Superior temporal gyrus (tissue), 1 donor: Measurements from ENCODE around the gene DLGAP3.

Experiments used
- DNase-seq: peaks from one replicate; pipeline ENCODE4 v3.0.0-alpha.2; 2016; ENCODE audit errors: extremely low spot score

The DLGAP3 gene

DNA sequence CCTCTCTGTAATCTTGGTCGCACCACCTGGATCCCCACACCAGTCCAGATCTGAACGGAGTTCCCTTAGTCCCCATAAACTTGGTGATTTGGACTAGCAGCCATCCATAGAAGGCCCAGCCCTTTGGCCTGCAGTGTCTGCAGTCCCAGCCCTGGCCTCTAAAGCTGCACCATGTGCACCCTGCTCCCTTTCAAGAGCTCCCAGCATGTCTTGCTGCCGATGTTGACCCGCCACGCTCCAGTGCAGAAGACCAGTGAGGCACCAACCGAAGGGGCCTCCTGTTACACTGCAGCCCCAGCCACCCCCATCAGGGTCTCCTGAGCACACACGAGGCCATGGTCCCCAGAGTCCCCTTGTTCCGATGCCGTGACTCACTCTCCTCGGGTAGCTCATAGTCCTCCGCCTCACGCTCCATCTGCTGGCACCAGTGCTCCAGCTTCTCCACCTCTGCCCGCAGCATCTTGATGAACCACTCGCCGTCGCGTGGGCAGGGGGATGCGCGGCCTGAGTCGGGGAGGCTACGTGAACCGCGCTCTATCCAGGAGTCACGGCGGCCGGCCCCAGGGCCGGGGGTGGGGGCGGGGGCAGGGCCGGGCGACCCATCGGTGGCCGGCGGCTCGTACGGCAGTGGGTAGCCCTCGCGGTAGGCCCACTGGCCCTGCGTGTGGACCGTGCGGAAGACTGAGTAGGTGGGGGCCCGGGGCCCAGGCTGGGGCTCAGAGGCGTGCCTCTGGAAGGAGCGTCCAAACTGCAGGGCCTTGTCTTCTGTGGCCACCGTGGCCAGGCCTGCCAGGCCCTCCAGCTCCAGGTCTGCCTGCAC lies 61.0 kb downstream of the DLGAP3 start:
- DNase-seq = no peak

DNA sequence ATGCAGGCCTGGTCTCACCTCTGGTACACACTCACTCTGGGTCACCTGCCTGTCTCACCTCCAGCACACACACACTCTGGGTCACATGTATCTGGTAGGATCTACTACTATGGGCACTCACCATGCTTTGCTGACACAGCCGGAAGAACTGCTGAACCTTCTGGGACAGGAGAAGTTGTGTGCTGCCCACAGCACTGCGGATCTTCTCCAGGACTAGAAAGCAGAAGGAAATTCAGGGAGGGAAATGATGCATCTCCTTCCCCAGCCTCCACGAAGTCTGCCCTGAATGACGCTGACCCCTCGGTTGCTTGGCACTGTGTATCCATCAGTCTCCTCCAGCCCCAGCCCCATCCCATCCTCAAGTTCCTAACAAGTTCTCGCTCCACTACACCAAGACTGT lies 62.0 kb downstream of the DLGAP3 start:
- no peak for DNase-seq

DNA sequence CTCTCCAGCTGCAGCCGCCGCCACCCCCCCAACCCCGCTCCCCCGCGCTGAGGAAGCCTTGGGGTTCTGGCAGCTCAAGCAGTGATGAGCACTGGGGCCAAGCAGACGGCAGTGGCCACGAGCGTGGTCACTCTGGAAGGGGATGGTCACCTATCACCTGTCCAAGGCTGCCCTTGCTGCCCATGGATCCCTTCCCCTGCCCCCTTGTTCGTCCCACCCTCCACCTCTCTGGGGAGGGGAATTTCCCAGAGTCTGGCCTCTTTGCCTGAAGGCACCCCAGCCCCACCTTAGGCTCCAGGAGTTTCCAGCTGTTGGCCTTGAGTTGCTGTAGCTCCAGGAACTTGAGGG lies 62.7 kb downstream of the DLGAP3 start:
- DNase-seq = no peak

DNA sequence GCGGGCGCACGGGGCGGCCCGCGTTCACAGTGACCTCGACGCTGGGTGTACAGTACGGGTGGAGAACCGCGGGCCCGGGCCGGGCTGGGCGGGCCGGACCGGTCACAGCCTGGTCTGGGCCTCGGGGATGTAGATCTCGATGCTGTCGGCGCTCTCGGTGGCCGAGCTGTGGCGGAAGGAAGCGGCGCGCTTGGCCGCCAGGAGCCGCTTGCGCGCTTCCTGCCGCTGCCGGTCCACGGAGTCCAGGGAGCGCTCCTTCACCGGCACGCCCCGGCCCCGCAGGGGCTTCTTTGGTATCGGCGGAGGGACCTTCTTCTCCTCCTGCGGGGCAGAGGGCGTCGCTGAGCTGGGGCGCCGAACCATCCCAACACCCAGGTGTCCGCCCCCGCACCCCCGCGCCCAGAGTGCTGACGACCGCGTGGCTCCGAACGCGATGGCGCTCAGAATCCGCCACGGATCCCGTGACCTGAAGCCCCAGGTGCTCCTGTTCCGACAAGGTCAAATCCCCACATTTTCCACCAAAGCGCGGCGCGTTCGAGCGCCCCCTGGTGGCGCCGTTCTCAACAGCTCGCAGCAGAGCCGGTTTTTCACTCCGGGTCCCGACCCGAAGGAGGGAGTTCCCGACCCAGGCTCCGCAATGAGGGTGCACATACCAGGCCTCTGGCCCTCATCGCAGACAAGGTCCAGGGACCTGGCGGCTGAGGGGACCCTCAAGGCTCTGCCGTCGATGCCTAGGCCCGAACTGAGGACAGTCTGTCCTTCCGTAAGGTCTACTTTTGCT lies 63.3 kb downstream of the DLGAP3 start:
- DNase-seq = peak; percentile 80

DNA sequence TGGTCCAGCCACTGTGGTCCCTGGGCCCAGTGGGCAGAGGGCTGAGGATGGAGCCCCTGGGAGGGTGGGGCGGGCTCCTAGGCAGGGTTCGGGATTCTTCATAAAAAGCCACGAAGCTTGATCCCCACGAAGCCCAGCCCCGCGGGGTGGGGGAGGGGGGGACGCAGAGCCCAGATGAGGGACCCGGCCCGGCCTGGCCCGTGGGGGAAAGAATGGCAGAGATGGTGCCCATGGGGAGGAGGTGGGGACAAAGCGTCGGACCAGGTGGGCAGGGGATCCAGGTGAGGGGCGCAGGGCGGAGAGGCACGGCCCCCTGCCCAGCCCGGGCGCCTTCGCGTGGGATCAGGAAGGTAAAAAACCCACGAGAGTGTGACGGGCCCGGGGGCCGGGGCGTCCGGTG lies 63.9 kb downstream of the DLGAP3 start:
- no peak for DNase-seq

DNA sequence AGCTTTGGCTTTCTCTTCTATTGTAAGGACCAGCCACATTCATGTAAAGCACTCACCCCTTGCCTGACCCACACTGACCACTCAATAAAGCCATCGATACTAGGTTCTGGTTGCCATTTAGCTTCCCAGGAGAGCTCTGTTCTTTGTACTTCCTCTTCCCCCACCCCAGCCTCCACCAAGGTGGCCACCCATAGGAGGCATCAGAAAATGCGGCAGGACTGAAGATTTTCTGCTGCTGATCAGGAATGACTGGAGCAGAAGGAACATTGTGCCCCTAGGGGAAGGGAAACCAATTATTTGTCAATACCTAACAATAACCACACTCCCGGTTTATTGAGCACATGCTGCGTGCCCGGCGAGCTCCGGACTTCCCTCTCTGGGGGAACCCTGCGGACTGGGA lies 64.7 kb downstream of the DLGAP3 start:
- DNase-seq = no peak

DNA sequence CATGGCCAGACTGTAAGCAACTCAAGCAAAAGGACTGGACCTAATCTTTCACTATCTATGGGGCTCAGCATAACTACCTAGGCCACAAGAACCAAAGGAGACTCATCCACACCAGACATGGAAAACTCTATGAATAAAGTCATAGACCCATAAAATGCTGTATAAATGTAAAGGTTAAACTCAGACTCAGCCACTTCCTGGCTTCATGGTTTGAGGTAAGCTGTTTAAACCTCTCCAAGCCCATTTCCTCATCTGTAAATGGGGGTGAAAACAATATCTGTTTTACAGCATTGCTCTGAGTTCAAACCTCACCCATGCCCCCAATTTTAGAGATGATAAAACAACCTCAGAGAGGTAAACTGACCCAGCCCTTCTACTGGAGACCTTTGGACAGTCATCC lies 65.9 kb downstream of the DLGAP3 start:
- DNase-seq = no peak

DNA sequence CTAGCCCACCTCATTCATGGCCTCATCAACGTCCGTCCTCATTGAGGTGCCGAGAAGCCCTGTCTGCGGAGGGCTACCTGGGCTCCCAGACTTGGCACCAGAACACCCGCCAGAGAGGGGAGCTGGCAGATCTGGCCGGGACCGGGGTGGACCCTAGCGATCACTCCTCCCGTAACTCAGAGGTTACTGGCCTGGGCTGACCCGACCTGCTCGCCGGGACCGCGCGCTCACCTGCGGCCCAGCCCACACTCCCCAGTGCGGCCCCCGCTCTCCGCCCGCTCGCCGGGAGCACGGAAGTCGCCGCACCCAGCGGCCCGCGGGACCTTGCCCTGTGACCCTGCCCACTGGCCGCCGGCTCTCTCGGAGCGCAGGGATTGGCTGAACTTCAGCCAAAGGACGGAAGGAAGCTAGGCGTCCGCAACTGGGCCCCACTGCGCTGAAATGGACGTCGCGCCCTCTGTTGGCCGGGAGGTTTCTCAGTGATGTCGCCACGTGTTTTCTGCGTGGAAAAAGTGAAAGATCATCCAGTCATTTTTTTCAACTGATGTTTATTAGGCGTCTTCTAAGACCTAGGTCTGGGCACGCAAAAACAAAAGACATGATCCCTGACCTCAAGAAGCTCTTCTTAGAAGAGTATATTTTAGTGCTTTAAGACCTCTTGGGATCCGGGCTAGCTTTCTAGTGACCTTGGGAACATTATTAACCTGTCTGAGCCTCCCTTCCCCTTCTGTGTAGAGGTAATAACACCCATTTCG lies 69.8 kb downstream of the DLGAP3 start, which contains the start of gene SMIM12:
TSS of gene SMIM12 (minus strand) at position 304 of the 755 bp plus-strand sequence. CDS start 3,772 bp downstream, outside the sequence.
- peak; percentile 96 for DNase-seq

DNA sequence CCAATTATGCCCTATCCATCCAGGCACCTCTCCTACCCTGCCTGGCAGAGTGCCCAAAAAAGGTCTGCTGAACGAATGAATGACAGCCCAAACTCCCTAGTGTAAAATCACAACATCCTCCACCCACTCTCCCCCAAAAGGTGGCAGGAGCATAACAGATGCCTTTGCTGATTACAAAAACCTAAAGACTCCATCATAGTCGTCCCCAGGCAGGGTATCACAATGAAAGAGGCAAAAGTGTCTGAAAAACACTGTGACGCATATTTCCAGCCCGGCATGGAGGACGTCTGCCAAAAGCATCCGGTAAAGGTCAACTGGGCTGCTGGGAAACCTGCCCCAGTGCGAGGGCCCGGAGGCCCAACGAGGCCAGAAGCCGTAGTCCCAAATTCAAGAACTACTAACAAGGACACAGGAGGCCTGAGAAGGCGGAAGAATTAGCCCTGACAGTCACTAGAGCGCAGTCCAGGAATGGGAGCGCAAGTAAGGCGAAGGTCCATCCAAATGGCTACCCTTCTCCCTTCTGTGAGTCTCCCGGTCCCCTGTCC lies 70.5 kb downstream of the DLGAP3 start:
- no peak for DNase-seq

DNA sequence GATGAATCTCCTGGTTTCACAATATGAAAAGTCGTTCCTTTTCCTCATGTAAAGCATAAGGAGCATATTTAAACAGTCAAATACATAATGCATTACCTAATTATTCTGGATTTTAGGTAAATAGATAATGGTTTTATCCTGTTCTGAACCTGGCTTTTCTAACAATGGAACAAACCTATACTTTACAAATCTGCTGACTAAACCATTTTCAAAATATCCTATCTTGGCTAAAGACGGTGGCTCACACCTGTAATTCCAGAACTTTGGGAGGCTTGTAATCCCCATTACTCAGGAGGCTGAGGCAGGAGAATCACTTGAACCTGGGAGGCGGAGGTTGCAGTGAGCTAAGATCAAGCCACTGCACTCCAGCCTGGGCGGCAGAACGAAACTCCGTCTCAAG lies 72.8 kb downstream of the DLGAP3 start:
- no peak for DNase-seq

DNA sequence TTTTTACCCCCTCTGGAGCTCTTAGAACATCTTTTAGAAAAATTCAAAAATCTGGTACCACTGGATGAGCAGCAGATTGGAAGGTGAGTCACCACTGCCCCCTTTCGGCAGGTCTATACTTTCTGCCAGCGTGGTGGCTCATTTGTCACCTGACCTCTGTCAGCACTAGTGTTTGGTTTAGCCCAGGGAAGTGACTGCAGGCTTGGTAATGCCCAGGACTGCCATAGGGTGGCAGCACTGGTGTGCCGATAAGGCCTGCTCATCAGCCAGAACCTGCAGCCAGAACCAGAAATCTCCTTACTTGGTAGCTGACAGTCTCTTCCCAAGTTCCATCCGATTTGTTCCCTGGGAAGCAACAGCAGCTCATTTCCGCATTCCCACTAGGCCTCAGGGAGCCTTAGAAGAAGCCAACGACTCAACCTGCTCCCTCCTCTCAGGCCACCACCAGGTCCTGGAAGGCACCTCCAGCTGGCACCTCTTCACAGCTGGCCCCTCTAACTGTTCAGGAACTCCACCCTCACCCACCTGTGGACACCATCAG lies 76.7 kb downstream of the DLGAP3 start:
- DNase-seq = peak; percentile 96

DNA sequence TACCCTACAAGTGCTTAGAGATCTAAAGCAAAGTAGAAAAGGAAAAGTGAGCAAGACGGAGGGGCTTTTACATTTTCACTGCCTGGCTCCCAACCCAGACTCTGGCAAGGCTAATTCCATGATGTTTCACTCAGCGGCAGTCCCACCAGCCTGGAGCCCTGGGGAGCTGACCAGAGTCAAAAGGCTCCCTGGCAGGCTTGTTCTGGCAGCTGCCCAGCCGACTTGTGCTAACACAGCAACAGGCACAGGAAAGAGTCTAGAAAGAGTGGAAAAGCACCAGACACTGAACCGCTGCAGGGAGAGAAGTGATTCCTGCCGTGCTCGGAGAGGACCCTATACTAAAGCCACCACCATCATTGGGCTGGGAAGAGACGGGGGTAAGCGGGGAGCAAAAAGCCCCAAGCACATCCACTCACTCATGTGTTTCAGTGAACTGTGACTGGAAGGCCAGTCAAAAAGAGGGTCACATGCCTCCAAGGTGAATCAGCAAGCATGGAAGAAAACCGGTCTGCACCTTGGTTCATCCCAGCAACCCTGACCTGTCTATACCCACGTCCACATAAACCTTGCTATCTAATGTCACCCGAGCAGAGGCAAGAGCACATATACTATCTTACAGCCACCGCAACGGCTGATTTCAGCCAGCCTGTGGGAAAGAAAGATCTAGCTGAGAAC lies 77.9 kb downstream of the DLGAP3 start:
- no peak for DNase-seq

DNA sequence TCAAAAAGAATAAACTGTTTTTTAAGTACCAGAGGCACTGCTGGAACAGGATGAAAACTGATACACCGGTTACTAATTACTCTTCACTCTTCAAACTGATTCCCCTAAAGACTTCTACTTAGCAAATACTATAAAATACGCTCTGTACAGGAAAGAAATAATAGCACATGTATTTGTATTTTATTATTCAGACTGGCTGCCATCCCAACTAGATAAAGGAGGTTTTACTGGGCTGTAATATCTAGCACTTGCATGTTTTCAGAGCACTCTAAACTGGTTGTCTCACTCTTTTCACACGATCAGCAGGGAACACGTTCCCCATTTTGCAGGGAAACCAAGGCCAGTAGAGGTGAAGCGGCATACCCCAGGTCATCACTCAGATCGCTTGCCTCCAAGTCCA lies 79.1 kb downstream of the DLGAP3 start:
- DNase-seq = no peak

DNA sequence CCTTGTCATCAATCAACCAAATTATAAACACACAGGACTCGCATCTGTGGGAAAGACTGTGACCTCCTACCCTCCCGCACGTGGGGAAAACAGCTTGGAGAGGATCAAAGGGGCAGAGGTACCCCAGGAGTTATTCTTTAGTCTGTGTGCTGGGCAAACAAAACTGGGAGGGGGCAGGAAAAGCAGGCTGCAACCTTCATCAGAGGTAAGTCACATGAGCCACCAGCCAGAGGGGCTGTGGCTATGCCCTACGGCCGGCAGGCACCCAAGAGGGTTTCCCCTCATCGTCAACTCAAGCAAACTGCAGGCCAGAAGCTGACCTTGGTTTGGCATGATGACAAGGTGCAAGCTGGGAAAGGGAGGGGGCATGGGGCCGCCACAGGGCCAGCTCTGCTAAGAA lies 82.4 kb downstream of the DLGAP3 start:
- no peak for DNase-seq

DNA sequence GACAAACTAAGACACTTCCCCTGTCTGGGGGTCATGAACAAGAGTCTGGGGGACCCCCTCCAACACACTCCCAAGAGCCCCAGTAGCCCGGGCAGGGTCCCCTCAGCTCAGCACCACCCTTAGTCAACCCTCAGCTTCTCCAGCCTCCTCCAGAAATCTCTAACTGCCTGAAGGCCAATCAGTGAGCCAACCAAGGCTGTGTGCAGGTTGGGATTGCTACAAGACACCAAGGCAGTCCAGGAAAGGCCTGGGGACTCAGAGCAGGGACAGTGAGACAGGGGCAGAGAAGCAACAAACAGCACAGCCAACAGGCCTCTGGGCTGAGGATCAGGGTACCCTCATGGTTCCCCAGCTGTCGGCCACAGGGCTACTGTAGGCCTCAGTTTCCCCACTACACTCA lies 83.2 kb downstream of the DLGAP3 start:
- no peak for DNase-seq

DNA sequence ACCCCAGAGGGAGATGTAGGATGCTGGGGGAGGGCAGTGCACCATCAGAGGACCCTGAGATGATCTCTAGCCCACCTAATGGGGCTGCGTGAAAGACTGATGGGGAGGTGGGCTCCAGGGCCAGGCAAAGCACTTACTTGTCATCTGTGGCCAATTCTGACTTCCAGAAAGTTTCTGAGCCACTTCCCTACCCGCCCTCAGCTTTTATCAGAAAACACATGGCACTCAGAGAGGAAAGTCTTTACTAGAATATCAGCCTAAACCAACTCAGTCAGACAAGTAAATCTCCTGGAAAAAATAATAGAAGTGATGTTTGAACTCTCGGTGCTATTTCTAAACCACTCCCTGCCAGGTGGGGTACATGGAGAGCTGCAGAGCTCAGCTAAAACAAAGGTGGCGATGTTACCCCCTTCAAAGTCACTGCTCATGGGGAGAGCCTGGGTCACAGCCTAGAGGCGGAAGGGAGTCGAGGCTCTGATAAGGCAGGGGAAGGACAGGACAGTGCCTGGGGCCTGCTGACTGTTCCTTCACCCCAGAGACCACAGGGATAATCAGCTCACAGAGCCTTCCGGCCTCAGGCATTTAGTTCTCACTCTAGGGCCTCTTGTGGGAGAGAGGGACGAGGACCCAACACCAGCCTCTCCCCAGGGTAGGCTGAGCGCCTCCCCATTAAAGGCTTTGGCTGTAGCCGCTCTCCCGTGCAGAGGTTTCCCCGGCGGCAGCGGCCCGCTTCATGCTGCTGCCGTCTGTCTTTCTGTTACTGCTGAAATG lies 84.1 kb downstream of the DLGAP3 start:
- DNase-seq = no peak

DNA sequence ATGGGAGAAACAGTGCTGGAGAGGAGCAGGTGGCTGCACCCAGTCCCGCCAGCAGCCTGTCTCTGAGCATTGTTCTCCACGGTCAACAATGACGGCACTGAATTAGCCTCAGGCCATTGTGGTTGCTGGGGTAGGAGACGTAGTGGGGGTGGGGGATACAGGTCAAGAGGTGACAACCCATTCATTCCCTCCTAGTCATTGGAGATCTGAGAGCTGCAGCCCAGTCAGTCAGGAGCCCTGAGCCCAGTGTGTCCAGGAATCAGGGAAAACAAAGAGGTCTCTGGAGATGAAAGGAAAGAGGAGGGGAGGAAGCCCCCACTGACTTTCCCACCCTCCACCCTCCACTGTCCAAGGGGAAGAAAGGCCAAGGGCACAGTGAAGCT lies 85.2 kb downstream of the DLGAP3 start:
- peak; percentile 53 for DNase-seq

DNA sequence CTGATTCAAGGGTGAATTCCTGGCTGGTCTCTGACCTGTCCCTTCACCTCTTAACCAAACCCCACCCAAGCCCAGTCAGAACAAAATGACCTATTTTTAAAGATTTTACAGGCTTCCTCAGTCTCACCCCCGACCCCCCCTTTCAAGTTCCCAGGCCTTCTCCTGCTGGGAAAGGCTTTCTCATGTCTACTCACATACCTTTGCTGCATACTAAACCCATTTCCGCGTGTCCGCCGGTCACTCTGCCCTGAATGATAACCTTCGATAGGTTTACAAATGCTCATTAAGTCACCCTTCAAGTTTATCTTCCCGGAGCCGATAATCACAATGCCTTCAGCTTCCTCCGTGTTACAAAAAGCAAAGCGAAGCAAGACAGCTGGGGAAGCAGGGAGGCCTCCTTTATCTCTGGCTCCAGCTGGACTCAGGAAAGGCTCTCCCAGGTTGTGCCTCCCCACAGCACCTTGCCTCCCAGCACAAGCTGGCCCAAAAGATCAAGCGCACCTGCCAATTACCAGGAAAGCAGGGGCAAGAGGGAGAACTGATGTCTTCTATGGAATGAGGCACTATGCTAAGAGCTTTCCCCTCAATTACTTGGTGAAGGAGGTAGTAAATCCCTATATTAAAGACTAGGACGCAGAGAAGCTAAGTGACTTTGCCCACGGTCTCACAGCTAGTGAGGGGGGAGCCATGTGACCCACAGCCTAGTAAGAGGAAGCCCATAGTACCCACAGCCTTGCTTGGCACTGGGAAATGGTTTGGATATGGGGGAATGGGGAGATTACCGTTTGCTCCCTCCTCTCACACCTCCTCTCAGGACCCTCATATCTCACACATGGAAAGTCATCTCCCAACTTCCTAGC lies 85.8 kb downstream of the DLGAP3 start:
- no peak for DNase-seq

DNA sequence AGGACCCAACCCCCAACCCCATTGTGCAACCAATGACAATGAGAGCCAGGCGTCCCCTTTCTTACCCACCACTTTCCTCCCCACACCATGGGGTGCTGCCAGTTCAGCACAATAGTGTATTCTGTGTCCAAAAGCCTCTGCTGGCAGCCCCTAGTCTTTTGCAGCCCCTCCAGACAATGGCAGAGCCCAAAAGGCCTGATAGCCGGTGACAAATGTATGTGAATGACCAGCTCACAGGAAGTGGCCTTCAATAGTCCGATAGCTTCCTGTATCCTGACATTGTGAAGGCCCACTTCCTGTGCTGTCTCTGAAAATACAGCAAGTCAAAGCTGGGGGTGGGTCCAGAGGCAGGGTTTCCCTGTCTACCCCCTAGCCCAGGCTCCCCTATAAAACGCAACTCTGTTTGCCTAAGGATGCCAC lies 86.5 kb downstream of the DLGAP3 start:
- no peak for DNase-seq

DNA sequence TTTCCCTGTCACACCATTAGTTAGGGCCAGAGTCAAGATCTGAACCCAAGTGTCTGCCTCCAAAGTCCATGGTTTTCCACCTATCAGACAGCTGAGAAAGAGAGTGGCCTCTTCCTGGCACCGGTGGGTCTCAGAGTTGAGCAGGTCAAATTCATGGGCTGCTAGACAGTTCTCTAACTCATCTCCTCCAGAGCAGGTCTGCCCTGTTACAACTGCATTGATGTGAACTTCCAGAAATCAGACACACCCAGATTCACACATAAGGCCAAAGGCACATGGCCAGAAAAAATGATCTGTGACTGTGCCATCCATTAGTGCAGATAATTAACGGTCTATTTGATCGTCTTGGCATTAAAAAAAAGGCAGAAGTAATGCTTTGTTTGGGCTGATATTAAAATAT lies 87.4 kb downstream of the DLGAP3 start:
- no peak for DNase-seq
